Stomach (tissue), 4 donors: ENCODE results near the gene CNTN5.

Experiments used
- CTCF ChIP-seq, 7 experiments: fragments of 450-650 bp in 4 of 7; fragments of 200-600 bp in 3 of 7; sonication (generic) in 3 of 7; IDR thresholded peaks; one replicate each; pipeline ENCODE4 v1.5.1; 2016 to 2019; ENCODE audit warnings: antibody characterized with exemption in 7 of 7, control low read depth in 2 of 7, mild to moderate bottlenecking in 1 of 7
- EP300 ChIP-seq: sonication (generic); formaldehyde crosslinking; IDR thresholded peaks from one replicate; pipeline ENCODE4 v1.6.1; 2017; ENCODE audit warnings: antibody characterized with exemption
- POLR2A ChIP-seq, 4 donors: fragments of 450-650 bp; IDR thresholded peaks; one replicate each; pipeline ENCODE4 v1.6.1; 2016; ENCODE audit warnings: antibody characterized with exemption in 4 of 4, control low read depth in 2 of 4, mild to moderate bottlenecking in 1 of 4, moderate library complexity in 1 of 4
- POLR2AphosphoS5 ChIP-seq, 3 donors: sonication (generic); formaldehyde crosslinking; IDR thresholded peaks; one replicate each; pipeline ENCODE4 v1.6.1; 2016; ENCODE audit warnings: antibody characterized with exemption in 3 of 3

DNA sequence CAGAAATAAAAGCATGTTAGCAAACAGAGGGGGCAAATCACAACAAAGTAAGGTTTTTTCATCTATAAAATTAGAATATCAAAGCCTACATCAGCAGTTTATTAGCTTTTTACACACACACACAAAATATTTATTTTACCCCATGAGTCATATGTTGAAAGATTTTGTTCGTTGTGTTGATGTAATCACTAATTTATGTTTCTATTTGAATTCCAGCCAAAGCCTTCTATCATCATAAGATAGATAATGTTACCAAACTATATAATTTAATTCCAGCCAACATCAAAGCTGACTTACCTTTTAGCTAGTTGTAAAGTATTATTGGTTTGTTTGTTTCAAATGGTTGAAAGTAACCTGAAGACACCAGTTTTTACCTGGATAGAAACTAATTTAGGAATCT, 1208.3 kb downstream of the CNTN5 start:
- TF ChIP-seq CTCF (IDR thresholded peaks at IDR 0.05) (no peak), EP300 (no peak), POLR2AphosphoS5 (IDR thresholded peaks at IDR 0.05) (no peak), POLR2A (IDR thresholded peaks at IDR 0.05) (no peak)
